HepG2 (cell line): ENCODE data around the gene ENTREP1. TPM values are rescaled to one million over a fixed set of nuclear protein-coding genes. Genes with fewer than 3 reads are reported as not detected.

ENCODE experiments used
- ATAC-seq: fragments of 200-7000 bp; cut with Tn5 transposase; 3 replicates; pipeline ENCODE4 v1.9.1; 2020; ENCODE audit warnings: mild to moderate bottlenecking, moderate library complexity
- BruUV-seq: library from RNA; stranded (reverse); fragments of 400-500 nt; replicated peaks from 2 replicates; lab custom pipeline; 2021; lab: Mats Ljungman, UMichigan
- CTCF ChIA-PET: fragments of 300-600 bp; formaldehyde crosslinking; extraction: SDS; loops from one replicate; lab custom pipeline; 2021; ENCODE audit warnings: low total read pairs, inconsistent platforms, low intra/inter-chr PET ratio; lab: Yijun Ruan, JAX
- POLR2A ChIA-PET: fragments of 350-600 bp; sonication (Branson Sonifier 250); formaldehyde crosslinking; loops from one replicate; lab custom pipeline; 2020; ENCODE audit warnings: antibody characterized with exemption, inconsistent platforms; lab: Yijun Ruan, JAX
- DNase-seq: peaks from one replicate; pipeline ENCODE4 v3.0.0-alpha.2; 2015; ENCODE audit warnings: low spot score
- FAIRE-seq: peaks from 3 replicates; lab custom pipeline; 2011; peaks lifted over from hg19 to GRCh38; lab: Jason Lieb, UNC
- H2AFZ ChIP-seq: one replicate; pipeline ENCODE4 v1.6.1; 2011; ENCODE audit warnings: low read length, inconsistent platforms
- H3K27ac ChIP-seq: fragments of 300-600 bp; 3 replicates; pipeline ENCODE4 v1.8.0; 2011; ENCODE audit warnings: mixed run types, mild to moderate bottlenecking, mixed read lengths, low read length, inconsistent platforms; ENCODE audit not compliant: insufficient read depth; ENCODE audit errors: extremely low read length
- H3K27me3 ChIP-seq, 2 experiments: fragments of 200-600 bp in 1 of 2; 2 replicates in 1 of 2; 3 replicates in 1 of 2; pipeline versions ENCODE4 v1.6.0 to v1.8.0; 2011; ENCODE audit warnings: low read length in 2 of 2, mild to moderate bottlenecking in 2 of 2, moderate library complexity in 2 of 2, inconsistent platforms in 1 of 2; ENCODE audit not compliant: insufficient read depth in 2 of 2, control insufficient read depth in 1 of 2
- H3K36me3 ChIP-seq, 2 experiments: fragments of 200-600 bp in 1 of 2; replicated peaks in 1 of 2; 2 replicates in 1 of 2; 3 replicates in 1 of 2; pipeline versions ENCODE4 v1.5.1 to v1.8.0; 2011; ENCODE audit warnings: low read length in 2 of 2, inconsistent platforms in 1 of 2; ENCODE audit not compliant: insufficient read depth in 2 of 2, control insufficient read depth in 1 of 2
- H3K4me1 ChIP-seq: 2 replicates; pipeline ENCODE4 v1.5.1; 2012; ENCODE audit warnings: low read length, inconsistent platforms; ENCODE audit not compliant: insufficient read depth
- H3K4me2 ChIP-seq: 2 replicates; pipeline ENCODE4 v1.6.0; 2011; ENCODE audit warnings: low read depth, low read length, inconsistent platforms
- H3K4me3 ChIP-seq, 3 experiments: fragments of 200-600 bp in 1 of 3; sonication (generic), shearing (Covaris generic) in 1 of 3; replicated peaks in 1 of 3; 2 replicates each; pipeline ENCODE4 v1.5.1; 2011 to 2016; ENCODE audit warnings: low read length in 3 of 3, inconsistent platforms in 2 of 3, low read depth in 2 of 3, mild to moderate bottlenecking in 2 of 3, control low read depth in 1 of 3, mixed read lengths in 1 of 3; ENCODE audit not compliant: insufficient read depth in 1 of 3
- H3K79me2 ChIP-seq: one replicate; pipeline ENCODE4 v1.6.1; 2011; ENCODE audit warnings: low read length, inconsistent platforms; ENCODE audit not compliant: insufficient read depth
- H3K9ac ChIP-seq: 2 replicates; pipeline ENCODE4 v1.6.0; 2011; ENCODE audit warnings: mild to moderate bottlenecking, low read depth, low read length, inconsistent platforms; ENCODE audit not compliant: insufficient read depth
- H3K9me3 ChIP-seq: 2 replicates; pipeline ENCODE4 v1.5.1; 2012; ENCODE audit warnings: mild to moderate bottlenecking, low read length
- H4K20me1 ChIP-seq: 2 replicates; pipeline ENCODE4 v1.6.0; 2011; ENCODE audit warnings: inconsistent platforms, mild to moderate bottlenecking, low read length, moderate library complexity; ENCODE audit not compliant: insufficient read depth
- GATA4 ChIP-seq: sonication (generic); IDR thresholded peaks from 2 replicates; pipeline ENCODE4 v1.6.1; 2016; ENCODE audit warnings: antibody characterized with exemption, low read depth, borderline replicate concordance
- HINFP ChIP-seq: sonication (generic); formaldehyde crosslinking; IDR thresholded peaks from 2 replicates; pipeline ENCODE4 v1.4.0; 2020; ENCODE audit warnings: low read depth, mild to moderate bottlenecking, missing genetic modification reagents
- KDM2A ChIP-seq: sonication (generic); formaldehyde crosslinking; IDR thresholded peaks from 2 replicates; pipeline ENCODE4 v1.4.0; 2020; ENCODE audit warnings: low read depth, missing genetic modification reagents, borderline replicate concordance
- TBP ChIP-seq: sonication (generic); formaldehyde crosslinking; IDR thresholded peaks from 2 replicates; pipeline ENCODE4 v1.5.0; 2020; ENCODE audit warnings: missing genetic modification reagents
- TCF7 ChIP-seq: sonication (generic); IDR thresholded peaks from 2 replicates; pipeline ENCODE4 v1.6.1; 2016; ENCODE audit warnings: antibody characterized with exemption, low read depth
- ZBED4 ChIP-seq: sonication (generic); formaldehyde crosslinking; IDR thresholded peaks from 2 replicates; pipeline ENCODE4 v1.4.0; 2020; ENCODE audit warnings: missing genetic modification reagents, borderline replicate concordance
- ZFP62 ChIP-seq: sonication (generic); formaldehyde crosslinking; IDR thresholded peaks from 2 replicates; pipeline ENCODE4 v1.4.0; 2020; ENCODE audit warnings: missing genetic modification reagents
- ZNF24 ChIP-seq: fragments of 450-650 bp; IDR thresholded peaks from 2 replicates; pipeline ENCODE4 v1.6.1; 2017; ENCODE audit warnings: antibody characterized with exemption, mild to moderate bottlenecking
- ZNF260 ChIP-seq: sonication (generic); formaldehyde crosslinking; IDR thresholded peaks from 2 replicates; pipeline ENCODE4 v1.4.0; 2020; ENCODE audit warnings: missing genetic modification reagents, low read depth, mild to moderate bottlenecking, borderline replicate concordance
- ZNF354B ChIP-seq: sonication (generic); formaldehyde crosslinking; IDR thresholded peaks from 2 replicates; pipeline ENCODE4 v1.8.0; 2022; ENCODE audit warnings: mild to moderate bottlenecking, missing genetic modification reagents
- ZNF451 ChIP-seq: sonication (generic); formaldehyde crosslinking; IDR thresholded peaks from 2 replicates; pipeline ENCODE4 v1.5.0; 2020; ENCODE audit warnings: mild to moderate bottlenecking, missing genetic modification reagents
- ZNF468 ChIP-seq: sonication (generic); formaldehyde crosslinking; IDR thresholded peaks from 2 replicates; pipeline ENCODE4 v1.8.0; 2022; ENCODE audit warnings: mild to moderate bottlenecking, moderate library complexity, missing genetic modification reagents
- ZNF614 ChIP-seq: IDR thresholded peaks from 2 replicates; pipeline ENCODE4 v1.6.1; 2018; ENCODE audit warnings: missing biosample characterization, missing genetic modification reagents, inconsistent platforms, borderline replicate concordance
- ZNF616 ChIP-seq: sonication (generic); formaldehyde crosslinking; IDR thresholded peaks from 2 replicates; pipeline ENCODE4 v1.5.0; 2020; ENCODE audit warnings: low read depth, mild to moderate bottlenecking, missing genetic modification reagents
- WGBS: methylation state at CpG from one replicate; pipeline ENCODE4 v1.1.6; 2017; ENCODE audit warnings: low lambda C conversion rate; 5-methylcytosine and 5-hydroxymethylcytosine counted together
- in situ Hi-C: cut with HindIII; loops from 2 replicates; pipeline ENCODE4 v1.10.0; 2017; ENCODE audit warnings: low pct_unique_long_range_greater_than_20kb; ENCODE audit not compliant: extremely low pct_ligation_motif_present
- intact Hi-C: fragments of 100-400 bp; cut with micrococcal nuclease; formaldehyde crosslinking; loops from one replicate; pipeline ENCODE4 v1.10.0; 2022; ENCODE audit not compliant: unreplicated experiment
- polyA plus RNA-seq, 8 experiments: library from polyadenylated mRNA; depleted of rRNA in 3 of 8; stranded (reverse) in 7 of 8; unstranded in 1 of 8; fragments of >200 nt; fragmentation: Illumina TruSeq in 4 of 8; extraction: Trizol in 4 of 8; gene quantifications; 2 replicates each; pipeline versions ENCODE4 v1.2.1 to v1.2.3, GENCODE V29; 2011 to 2016; ENCODE audit warnings: low read depth in 4 of 8, missing spikeins in 1 of 8, mixed read lengths in 1 of 8; ENCODE audit not compliant: insufficient read depth in 1 of 8
- total RNA-seq, 5 experiments: library from RNA; depleted of rRNA; stranded (reverse); fragments of >200 nt; fragmentation: Illumina TruSeq; extraction: Trizol; gene quantifications; 2 replicates each; pipeline ENCODE4 v1.2.3, GENCODE V29; 2016; ENCODE audit warnings: low read depth in 1 of 5

Gene ENTREP1
- total and polyA plus RNA-seq, 2 of the 13 experiments (the other 11 are each of a cell fraction or from before 2014, with no cell fraction given), result not detected

- H3K4me1 ChIP-seq, result no peaks in the 10 kb centered on the region
- no peak overlapping the region for H3K9ac ChIP-seq
- H3K36me3 ChIP-seq, result no peaks in the 10 kb centered on the region
- H3K27me3 ChIP-seq, result peaks cover 3 to 36% of the 10 kb centered on the region in 2 experiments; a peak in 2 of 5 replicates
- H3K27ac ChIP-seq, result no peak overlapping the region
- in situ Hi-C loops, result no loop called here
- ATAC-seq (no peak), DNase-seq (no peak), FAIRE-seq (no peak)
- ChIA-PET CTCF (no interaction called here), POLR2A (no interaction called here)
- WGBS, result 57% methylated on average over 3 of the region's 4 CpGs
- TF ChIP-seq ZBED4 (CRISPR knock-in tag) (no peak), ZNF354B (no peak)
- H4K20me1 ChIP-seq, result no peaks in the 10 kb centered on the region
- intact Hi-C loops, result no loop called here
- H2AFZ ChIP-seq, result no peak overlapping the region
- no TSS peak for BruUV-seq
- no peaks in the 10 kb centered on the region for H3K79me2 ChIP-seq
- no peaks in the 10 kb centered on the region for H3K9me3 ChIP-seq
- no peak overlapping the region for H3K4me2 ChIP-seq
- H3K4me3 ChIP-seq, result no peak overlapping the region
Measured at GRCh38 chr9:69389437-69389995, 64.5 kb downstream of the ENTREP1 start.

- Histone ChIP-seq H3K4me3 (no peak overlapping the region), H3K79me2 (no peaks in the 10 kb centered on the region), H3K27me3 (peaks cover 3 to 31% of the 10 kb centered on the region in 2 experiments; a peak in 2 of 5 replicates), H3K9me3 (no peaks in the 10 kb centered on the region), H3K4me1 (no peaks in the 10 kb centered on the region), H3K4me2 (no peak overlapping the region), H2AFZ (no peak overlapping the region), H3K36me3 (no peaks in the 10 kb centered on the region), H3K27ac (no peak overlapping the region), H4K20me1 (no peaks in the 10 kb centered on the region), H3K9ac (no peak overlapping the region)
- no peak for FAIRE-seq
- intact Hi-C loops (no loop called here), in situ Hi-C loops (no loop called here)
- WGBS, result 92% methylated on average over 2 of the region's 11 CpGs
- CTCF ChIA-PET, result no interaction called here
- POLR2A ChIA-PET, result no interaction called here
- DNase-seq, result no peak
- no TSS peak for BruUV-seq
- ATAC-seq, result no peak
- TF ChIP-seq TBP (CRISPR knock-in tag) (no peak), HINFP (no peak), ZNF24 (no peak), GATA4 (no peak), ZNF260 (CRISPR knock-in tag) (no peak), ZNF468 (CRISPR knock-in tag) (no peak), ZNF614 (CRISPR knock-in tag) (no peak), ZNF616 (CRISPR knock-in tag) (no peak), KDM2A (CRISPR knock-in tag) (no peak), ZFP62 (no peak), TCF7 (no peak), ZNF451 (no peak)
Measured at GRCh38 chr9:69391487-69391886, 66.5 kb downstream of the ENTREP1 start.
